ENCODE results near the gene CIRBP.

Gene CIRBP

DNA sequence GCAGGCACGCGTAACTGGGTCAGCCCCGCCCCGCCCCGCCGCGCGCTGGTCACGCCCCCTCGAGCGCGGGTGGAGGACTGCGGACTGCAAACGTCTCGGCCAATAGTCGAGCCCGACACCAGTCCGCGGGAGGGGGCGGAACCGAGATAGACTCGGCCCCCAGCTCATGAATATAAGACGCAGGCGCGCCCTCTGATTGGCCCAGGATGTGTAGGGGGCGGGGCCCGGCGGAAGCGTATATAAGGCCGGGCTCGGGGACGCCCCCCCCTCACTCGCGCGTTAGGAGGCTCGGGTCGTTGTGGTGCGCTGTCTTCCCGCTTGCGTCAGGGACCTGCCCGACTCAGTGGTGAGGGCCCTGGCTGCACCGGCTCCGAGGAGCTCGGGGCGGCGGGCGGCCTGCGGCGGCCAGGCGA is at the start of gene CIRBP:
Gene CIRBP (plus strand): TSS at position 268 of the 413 bp plus-strand sequence. CDS start 1,602 bp downstream, outside the sequence.
- peak; percentile 99 for DNase-seq (ENCODE audit: low read depth)

DNA sequence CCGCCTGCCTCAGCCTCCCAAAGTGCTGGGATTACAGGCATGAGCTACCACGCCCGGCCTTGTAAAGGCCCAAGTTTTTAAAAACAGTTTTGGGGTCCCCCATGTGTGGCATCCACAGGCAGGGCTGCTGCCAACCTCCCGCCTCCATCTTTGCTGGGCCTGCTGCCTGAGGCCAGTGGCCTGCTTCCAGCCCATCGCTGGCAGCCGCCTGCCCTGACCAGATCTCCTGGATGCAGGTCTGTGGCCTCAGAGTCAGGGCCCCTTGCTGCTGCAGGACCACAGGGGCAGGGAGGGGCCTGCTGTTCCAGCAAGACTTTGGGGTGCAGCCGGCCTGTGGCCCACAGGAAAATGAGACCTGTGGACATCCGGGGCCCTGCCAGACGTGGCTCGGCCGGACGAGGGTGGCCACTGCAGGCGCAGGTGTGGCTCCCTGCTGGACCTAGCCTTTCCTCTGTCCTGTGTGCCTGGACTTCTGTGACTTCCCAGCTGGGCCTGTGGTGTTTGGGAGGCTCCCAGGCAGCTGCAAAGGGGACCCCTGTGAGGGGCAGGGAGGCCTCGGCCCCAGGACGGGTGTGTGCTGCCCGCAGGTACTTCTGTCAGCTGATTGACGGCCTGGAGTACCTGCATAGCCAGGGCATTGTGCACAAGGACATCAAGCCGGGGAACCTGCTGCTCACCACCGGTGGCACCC is 49.2 kb upstream of the CIRBP start:
- DNase-seq (ENCODE audit: low read depth): no peak

DNA sequence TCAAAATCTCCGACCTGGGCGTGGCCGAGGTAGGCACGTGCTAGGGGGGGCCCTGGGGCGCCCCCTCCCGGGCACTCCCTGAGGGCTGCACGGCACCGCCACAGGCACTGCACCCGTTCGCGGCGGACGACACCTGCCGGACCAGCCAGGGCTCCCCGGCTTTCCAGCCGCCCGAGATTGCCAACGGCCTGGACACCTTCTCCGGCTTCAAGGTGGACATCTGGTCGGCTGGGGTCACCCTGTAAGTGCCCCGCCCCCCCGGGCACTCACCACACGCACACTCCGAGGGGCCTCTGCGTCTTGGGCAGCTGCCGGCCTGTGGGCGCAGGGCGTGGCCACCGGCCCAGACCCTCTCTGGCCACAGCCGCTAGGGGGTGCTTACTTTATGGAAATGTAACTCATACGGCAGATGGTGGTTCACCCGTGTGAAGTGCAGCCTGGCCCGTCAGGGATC is 48.6 kb upstream of the CIRBP start:
- DNase-seq (ENCODE audit: low read depth): no peak

DNA sequence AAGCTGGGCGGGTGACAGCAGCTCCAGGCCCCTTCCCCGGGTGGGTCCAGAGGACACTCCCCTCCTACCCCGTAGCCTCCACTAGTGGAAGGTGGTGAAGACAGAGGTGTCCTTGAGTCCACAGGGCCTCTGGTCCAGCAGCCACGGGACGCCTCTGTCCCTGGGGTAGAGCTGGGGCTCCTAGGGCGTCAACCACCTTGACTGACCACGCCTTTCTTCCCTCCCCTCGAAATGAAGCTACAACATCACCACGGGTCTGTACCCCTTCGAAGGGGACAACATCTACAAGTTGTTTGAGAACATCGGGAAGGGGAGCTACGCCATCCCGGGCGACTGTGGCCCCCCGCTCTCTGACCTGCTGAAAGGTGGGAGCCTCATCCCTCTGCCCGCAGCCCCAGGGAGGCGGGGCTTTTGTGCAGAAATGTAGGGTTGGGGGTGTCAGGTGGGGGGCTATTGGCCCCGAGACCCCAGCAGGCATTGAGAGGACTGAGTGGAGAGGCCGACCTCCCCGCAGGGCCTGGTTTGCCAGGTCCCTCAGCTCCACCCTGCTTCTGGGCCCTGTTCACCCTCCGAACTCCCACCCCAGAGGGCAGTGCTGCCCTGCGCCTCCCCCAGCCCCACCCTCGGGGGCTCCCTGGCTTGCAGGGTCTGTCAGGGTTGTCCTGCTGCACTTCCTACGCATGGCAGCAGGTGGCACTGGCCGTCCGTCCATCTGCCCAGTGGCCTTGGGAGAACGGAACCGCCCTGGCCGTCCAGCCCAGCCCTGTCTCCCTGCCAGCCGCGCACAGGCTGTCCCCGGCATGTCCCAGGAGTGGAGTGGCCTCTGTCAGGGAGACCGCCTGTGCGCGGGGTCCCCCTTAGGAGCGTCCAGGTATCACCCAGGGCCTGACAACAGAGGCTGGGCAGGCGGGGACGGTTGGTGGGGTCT is 47.9 kb upstream of the CIRBP start:
- no peak for DNase-seq (ENCODE audit: low read depth)

DNA sequence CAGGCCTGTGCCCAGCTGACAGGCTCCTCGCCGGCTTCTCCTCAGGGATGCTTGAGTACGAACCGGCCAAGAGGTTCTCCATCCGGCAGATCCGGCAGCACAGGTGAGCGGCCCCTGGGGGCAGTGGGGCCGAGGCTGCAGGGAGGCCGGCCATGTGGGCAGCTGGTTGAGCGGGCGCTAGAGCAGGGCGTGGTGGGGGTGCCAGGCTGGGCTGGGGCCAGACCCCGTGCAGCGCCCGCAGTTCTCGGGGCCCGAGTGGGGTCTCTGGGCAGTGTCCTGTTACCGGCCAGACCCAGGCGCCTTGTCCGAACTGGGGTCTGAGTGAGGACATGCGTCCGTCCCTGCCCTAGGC is 47.3 kb upstream of the CIRBP start:
- DNase-seq (ENCODE audit: low read depth): no peak

DNA sequence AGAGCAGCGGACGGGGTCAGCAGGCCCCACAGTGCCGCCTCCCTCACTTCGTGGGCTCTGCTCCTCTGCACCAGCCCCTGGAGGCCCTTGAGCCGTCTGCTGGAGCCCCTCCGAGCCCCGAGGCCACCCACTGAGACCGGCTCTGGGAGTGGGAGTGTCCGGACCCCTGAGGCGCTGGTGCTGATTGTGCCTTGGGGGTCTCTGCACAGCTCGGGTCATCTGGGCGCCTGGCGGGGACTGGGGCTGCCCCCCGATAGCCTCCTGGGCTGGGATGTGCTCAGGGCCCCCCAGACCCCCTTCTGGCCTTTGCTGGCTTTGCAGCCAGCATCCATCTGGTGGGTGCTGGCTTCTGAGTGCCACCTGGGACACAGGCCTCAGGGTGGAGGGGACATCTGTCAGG is 46.7 kb upstream of the CIRBP start:
- DNase-seq (ENCODE audit: low read depth): no peak

DNA sequence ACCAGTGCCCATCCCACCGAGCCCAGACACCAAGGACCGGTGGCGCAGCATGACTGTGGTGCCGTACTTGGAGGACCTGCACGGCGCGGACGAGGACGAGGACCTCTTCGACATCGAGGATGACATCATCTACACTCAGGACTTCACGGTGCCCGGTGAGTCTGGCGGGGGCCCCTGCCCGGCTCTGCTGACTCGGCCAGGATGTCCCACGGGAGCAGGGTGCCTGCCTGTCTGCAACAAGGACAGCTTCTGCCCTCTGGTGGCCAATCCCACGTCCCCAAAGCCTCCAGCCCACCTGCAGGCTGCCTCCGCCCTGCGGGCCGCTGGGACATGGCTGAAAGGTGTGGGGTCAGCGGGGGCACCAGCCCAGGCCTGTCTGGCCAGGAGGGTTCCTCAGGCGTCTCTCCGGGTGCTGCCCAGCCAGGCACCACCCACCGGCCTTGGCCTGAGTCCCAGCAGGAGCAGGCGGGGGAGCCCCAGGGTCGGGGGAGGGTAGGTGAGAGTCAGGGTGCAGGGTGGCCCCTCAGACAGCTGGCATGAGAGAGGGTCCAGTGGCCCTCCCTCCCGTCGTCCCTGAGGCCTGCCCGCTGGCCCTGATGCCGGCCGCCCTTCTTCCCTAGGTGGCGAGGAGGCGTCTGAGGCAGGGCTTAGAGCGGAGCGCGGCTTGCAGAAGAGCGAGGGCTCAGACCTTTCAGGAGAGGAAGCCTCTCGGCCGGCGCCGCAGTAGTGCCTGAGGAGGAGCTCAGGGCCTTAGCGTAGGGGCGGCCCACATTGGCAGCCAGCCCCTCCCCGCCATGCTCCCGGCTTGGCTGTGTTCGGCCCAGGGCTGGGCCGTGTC is 45.9 kb upstream of the CIRBP start:
- no peak for DNase-seq (ENCODE audit: low read depth)

DNA sequence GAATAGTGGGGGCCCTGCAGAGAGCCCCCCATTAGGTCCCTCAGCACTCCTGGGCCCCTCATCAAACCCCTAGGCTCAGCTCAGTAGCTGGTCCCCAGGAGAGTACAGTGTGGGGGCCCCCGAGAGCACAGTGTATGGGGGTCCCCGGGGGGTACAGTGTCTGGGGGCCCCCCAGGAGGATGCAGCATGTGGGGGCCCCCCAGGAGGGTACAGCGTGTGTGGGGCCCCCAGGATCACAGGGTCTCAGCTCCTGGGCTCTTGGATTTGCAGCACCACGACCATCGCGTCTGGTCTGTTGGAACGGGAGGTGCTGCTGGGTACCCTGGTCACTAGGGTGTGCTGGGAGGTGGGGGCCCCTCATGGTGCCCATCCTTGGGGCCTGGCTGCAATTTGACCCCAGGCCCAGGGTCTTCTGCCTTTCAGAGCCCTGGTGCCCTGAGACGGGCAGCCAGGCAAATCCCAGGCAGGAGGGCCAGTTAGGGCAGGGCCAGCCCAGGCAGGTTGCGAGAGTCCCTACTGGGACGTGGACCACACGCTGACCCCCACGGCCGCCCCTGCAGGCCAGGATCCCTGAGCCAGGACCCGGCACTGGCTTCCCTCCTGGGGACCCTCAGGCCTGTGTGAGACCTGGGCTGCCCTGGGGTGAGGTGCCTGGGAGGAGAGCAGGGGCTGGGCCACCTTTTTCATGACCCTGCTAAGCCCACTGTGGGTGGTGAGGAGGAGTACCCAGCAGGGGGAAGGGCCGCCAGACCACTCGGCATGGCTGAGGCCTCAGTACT is 44.9 kb upstream of the CIRBP start:
- no peak for DNase-seq (ENCODE audit: low read depth)

DNA sequence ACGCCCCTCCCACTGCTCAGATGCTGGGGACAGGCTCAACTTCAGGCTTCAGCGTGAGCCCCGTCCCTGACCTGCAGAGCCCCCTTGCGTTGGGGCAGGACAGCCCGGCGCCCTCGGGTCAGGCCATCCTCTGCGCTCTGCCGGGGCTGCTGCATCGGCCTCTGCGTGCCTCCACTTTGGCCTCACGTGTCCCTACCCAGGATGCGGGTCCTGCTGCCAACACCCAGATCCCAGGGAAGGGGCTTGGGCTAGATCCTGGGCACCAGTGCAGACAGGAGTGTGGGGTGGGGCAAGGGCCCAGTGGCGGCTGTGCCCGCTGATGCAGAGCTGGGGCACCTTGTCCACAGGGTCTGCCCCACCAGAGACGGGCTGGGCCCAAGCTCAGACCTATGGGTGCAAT is 44.3 kb upstream of the CIRBP start:
- no peak for DNase-seq (ENCODE audit: low read depth)

DNA sequence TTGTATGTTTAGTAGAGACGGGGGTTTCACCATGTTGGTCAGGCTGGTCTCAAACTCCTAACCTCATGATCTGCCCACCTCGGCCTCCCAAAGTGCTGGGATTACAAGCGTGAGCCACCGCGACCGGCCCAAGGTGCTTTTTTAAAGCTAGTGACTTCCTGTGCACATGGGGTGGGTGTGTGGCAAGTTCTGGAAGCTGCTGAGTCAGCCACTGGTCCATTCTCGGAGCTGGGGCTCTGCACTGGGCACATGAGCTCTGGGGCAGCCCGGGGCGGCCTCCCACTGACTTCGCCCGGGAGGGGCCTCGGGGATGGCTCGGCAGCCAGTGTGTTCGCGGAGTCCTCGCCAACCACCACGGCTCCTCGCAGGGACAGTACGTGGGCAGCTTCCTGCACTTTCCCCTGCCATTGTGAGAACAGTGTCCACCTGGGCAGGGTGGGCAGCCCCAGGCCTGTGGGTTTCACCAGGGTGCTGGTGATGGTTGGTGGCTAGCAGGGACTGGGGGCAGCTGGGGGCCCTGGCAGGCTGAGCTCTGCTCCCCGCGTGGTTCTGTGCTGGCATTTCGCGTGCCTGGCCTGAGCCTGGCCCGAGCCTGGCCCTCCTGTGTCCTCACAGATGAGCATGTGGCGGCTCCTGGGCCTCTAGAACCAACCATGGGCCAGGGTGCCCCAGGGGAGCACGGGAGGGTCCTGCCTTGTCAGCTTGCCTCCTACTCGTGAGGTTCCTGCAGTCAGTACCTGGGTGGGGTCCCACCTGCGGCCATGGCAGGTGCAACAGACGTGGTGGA is 43.5 kb upstream of the CIRBP start:
- DNase-seq (ENCODE audit: low read depth): no peak

DNA sequence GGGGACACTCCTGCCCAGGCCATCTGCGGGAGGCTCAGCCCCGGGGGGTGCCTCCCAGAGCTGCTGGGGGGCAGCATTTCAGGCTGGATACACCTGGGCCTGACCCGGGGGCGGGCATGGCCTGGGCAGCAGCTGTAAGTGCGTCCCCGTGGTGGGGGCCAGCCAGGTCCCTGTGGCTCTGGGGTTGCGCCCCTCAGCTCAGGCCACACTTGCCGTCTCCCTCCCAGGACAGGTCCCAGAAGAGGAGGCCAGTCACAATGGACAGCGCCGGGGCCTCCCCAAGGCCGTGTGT is 43.0 kb upstream of the CIRBP start:
- no peak for DNase-seq (ENCODE audit: low read depth)

DNA sequence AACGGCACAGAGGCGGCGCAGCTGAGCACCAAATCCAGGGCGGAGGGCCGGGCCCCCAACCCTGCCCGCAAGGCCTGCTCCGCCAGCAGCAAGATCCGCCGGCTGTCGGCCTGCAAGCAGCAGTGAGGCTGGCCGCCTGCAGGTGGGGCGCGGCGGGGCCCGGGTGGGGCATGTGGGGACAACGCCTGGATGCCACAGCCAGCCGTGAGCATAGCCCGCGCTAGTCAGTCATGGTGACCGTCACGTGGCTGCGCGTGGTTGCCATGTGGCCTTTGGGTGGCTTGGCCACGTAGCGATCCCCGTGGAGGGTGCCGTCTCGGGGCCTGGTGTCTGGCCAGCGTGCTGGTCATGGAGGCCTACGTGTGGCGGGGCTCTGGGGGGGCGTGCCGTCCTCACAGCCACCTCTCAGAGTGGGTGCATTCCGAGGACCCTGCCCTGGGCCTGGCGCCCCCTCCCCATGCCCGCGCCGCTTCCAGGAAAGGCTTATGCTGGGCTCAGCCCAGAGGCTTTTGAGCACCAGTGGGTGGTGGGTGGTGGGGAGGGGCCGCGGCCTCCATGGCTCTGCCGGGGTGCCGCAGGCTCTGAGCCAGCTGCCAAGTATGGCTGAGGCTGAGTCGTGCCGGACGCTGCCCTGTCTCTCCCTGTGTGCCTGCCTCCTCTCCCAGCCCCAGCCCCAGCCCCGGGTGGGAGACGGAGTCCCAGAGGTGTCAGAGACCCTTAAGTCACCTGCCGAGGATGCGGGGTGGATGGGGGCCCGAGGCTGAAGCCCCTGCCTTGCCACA is 42.4 kb upstream of the CIRBP start:
- no peak for DNase-seq (ENCODE audit: low read depth)

DNA sequence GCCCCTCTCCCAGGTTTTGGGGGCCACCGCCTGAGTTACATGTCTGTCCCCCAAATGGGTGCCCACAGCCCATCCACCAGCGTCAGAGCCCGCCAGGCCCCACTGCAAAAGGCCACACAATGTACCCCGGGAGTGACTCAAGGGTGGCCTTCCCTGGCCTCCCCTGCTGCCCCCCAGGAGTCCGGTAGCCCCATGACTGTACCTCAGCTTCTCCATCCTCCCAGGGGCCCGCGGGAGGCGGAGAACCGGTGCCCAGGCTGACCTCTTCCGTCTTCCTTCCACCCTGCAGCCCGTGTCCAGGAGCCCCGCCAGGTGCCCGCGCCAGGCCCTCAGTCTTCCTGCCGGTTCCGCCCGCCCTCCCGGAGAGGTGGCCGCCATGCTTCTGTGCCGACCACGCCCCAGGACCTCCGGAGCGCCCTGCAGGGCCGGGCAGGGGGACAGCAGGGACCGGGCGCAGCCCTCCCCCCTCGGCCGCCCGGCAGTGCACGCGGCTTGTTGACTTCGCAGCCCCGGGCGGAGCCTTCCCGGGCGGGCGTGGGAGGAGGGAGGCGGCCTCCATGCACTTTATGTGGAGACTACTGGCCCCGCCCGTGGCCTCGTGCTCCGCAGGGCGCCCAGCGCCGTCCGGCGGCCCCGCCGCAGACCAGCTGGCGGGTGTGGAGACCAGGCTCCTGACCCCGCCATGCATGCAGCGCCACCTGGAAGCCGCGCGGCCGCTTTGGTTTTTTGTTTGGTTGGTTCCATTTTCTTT is 41.7 kb upstream of the CIRBP start:
- DNase-seq (ENCODE audit: low read depth): no peak

DNA sequence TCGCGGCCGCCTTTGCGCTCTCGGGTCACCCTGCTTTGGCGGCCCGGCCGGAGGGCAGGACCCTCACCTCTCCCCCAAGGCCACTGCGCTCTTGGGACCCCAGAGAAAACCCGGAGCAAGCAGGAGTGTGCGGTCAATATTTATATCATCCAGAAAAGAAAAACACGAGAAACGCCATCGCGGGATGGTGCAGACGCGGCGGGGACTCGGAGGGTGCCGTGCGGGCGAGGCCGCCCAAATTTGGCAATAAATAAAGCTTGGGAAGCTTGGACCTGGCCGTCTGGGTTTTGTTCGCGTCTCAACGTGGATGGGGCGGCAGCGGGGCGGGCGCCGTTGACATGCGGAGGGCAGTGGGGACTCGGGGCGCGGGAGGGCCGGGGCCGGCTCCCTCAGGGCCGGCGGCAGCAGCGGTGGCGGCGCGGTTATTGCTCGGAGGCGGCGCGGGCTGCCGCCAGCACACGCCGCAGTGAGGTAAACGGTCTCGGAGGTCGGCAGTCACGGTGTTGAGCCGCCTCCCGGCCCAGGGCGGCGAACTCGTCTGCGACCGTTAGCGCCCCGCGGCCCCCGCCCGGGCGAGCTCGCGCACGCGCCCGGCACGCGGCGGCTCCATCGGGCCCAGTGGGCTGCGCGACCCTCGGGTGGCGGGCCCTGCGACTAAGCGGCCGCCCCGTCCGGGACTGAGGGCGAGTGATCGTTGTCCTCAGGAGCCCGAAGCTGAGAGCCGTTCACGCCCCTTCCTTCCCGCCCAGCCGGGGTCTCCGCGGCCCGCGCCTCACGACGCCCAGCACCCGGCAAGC is 40.8 kb upstream of the CIRBP start:
- DNase-seq (ENCODE audit: low read depth): no peak

DNA sequence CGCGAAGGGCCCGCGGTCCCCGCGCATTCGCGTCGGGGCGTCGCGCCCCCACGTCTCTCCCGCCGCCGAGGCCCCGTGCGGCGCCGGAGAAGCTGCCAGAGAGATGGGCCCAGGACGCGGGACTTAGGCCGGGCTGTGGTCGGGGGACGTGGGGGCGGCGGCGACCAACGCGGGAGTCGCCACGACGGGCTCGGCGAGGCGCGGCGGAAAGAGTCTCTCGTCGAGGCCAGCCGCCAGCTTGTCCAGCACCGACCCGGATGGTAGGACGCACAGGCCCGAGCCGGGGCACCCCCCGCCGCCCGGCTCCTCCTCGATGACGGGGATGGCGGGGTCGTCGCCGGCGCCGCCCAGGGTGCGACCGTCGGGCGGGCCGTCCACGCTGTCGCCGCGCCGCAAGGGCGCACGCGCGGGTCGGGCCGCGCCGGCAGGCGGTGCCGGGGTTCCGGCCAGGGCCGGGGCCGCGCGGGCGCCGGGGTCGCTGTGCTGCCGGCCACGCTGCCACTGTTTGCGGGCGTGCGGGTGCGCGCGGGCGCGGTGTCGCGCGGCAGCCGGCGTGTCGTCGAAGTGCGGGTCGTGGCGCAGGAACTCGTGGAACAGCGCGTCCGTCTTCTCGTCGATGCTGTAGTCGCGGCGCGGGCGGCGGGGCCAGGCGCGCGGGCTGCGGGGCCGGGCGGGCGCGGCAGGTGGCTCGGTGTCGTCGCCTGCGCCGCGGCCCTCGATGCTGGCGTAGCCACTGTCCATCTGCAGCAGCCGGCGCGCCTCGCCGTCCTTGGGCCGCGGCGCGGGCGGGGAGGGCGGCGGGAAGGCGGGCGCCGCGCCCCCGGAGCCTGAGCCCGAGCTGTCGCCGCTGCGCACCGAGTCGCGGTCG is 39.8 kb upstream of the CIRBP start:
- no peak for DNase-seq (ENCODE audit: low read depth)

DNA sequence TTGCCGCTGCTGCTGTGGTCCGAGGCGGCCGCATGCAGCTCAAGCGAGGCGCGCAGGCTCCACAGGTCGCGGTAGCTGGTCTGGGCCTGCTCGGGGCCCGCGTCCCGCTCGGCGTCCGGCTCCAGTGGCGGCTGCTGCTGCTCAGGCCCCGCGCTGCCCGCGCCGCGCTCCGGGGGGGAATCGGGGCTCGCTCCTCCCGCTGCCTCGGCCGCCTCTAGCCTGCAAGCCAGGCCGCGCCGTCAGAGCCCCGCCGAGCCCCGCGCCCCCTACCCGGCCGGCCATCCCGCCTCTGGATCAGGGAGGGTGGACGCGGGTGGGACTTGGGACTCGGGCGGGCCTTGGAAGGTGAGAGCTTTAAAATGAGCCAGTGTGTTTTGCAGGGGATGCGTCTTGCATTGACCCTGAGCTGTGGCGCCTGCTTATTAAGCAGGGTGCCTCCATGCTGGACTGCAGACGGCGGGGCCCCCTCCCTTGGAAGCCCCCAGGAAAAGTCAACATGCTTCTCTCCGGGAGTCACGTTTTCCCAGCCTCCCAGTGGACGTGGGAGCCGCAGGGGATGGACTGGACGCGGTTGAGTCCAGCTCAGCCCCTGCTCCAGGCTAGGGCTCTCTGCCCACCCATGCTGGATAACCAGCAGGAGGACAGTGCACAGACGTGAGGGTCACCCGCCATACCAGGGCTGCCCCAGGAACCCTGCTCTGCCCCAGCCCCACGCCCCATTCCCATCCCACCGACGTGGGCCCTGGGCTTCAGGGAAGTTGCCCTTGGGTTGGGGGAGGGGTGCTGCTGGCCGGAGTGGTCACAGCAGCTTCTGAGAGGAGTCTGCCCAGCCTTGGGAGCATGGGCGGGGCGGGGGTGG is 39.0 kb upstream of the CIRBP start:
- no peak for DNase-seq (ENCODE audit: low read depth)
